A549 (cell line): ENCODE data around the gene RAD51B. TPM values are rescaled to one million over a fixed set of nuclear protein-coding genes. Genes with fewer than 3 reads are reported as not detected.

Source experiments
- ATAC-seq, 2 experiments: fragments of 200-7000 bp in 1 of 2; fragments of >200 bp in 1 of 2; cut with Nextera tagmentation in 1 of 2; cut with Tn5 transposase in 1 of 2; 3 replicates each; pipeline versions ENCODE4 v1.8.0 to v1.9.1; 2018 to 2020; ENCODE audit warnings: mild to moderate bottlenecking in 1 of 2, moderate library complexity in 1 of 2
- CTCF ChIA-PET: fragments of 300-600 bp; sonication (Branson Sonifier 250); formaldehyde crosslinking; extraction: SDS; loops from one replicate; lab custom pipeline; 2021; ENCODE audit warnings: antibody characterized with exemption, inconsistent platforms; lab: Yijun Ruan, JAX
- POLR2A ChIA-PET: fragments of 350-600 bp; formaldehyde crosslinking; extraction: SDS; loops from one replicate; lab custom pipeline; 2021; ENCODE audit warnings: antibody characterized with exemption, inconsistent platforms; lab: Yijun Ruan, JAX
- DNase-seq, 2 experiments: peaks; one replicate each; pipeline versions ENCODE4 v3.0.0 to v3.0.0-alpha.2; 2011 to 2016; ENCODE audit warnings: low read depth in 1 of 2, low spot score in 1 of 2
- FAIRE-seq: peaks from 2 replicates; lab custom pipeline; 2011; peaks lifted over from hg19 to GRCh38; lab: Jason Lieb, UNC
- H3K27ac ChIP-seq, 2 experiments: fragments of >200 bp; sonication (Bioruptor Twin); formaldehyde crosslinking; 3 replicates each; pipeline ENCODE4 v1.5.1; 2016 to 2017
- H3K4me1 ChIP-seq: fragments of >200 bp; sonication (Bioruptor Twin); formaldehyde crosslinking; 3 replicates; pipeline ENCODE4 v1.6.1; 2016
- H3K4me2 ChIP-seq: fragments of >200 bp; sonication (Bioruptor Twin); formaldehyde crosslinking; 3 replicates; pipeline ENCODE4 v1.6.1; 2016
- H3K4me3 ChIP-seq: fragments of >200 bp; sonication (Bioruptor Twin); formaldehyde crosslinking; 3 replicates; pipeline ENCODE4 v1.5.1; 2016
- H3K9me3 ChIP-seq: fragments of >200 bp; sonication (Bioruptor Twin); formaldehyde crosslinking; 3 replicates; pipeline ENCODE4 v1.6.1; 2016
- BHLHE40 ChIP-seq: IDR thresholded peaks from 2 replicates; pipeline ENCODE4 v1.6.1; 2012; ENCODE audit warnings: low read depth, low read length, inconsistent platforms
- CEBPB ChIP-seq, 2 experiments: fragments of >200 bp in 1 of 2; sonication (Bioruptor Twin) in 1 of 2; formaldehyde crosslinking in 1 of 2; IDR thresholded peaks; 2 replicates each; pipeline ENCODE4 v1.6.1; 2012 to 2016
- CHD2 ChIP-seq: fragments of 150-350 bp; IDR thresholded peaks from 2 replicates; pipeline ENCODE4 v1.6.1; 2014; ENCODE audit warnings: low read length; ENCODE audit not compliant: partially characterized antibody
- CHD4 ChIP-seq: fragments of 200-600 bp; sonication (generic); IDR thresholded peaks from 2 replicates; pipeline ENCODE4 v1.6.1; 2016; ENCODE audit warnings: antibody characterized with exemption, mild to moderate bottlenecking, borderline replicate concordance
- EHF ChIP-seq: fragments of 250-450 bp; sonication (Bioruptor Pico); IDR thresholded peaks from 2 replicates; pipeline ENCODE4 v1.5.0; 2020; ENCODE audit warnings: mild to moderate bottlenecking
- ESRRA ChIP-seq: fragments of 150-350 bp; IDR thresholded peaks from 2 replicates; pipeline ENCODE4 v1.6.1; 2014; ENCODE audit warnings: mild to moderate bottlenecking, low read length, borderline replicate concordance
- GATA3 ChIP-seq: IDR thresholded peaks from 2 replicates; pipeline ENCODE4 v1.6.1; 2012; ENCODE audit warnings: borderline replicate concordance
- HEYL ChIP-seq: fragments of 250-450 bp; sonication (Bioruptor Pico); IDR thresholded peaks from 2 replicates; pipeline ENCODE4 v1.8.0; 2021; ENCODE audit warnings: mild to moderate bottlenecking, moderate library complexity
- MAFK ChIP-seq: fragments of 450-650 bp; IDR thresholded peaks from 2 replicates; pipeline ENCODE4 v1.6.1; 2014; ENCODE audit not compliant: partially characterized antibody
- NR3C1 ChIP-seq: fragments of >200 bp; sonication (Bioruptor Twin); formaldehyde crosslinking; IDR thresholded peaks from 3 replicates; pipeline ENCODE4 v1.6.1; 2017
- PHF8 ChIP-seq: fragments of 200-600 bp; sonication (generic); IDR thresholded peaks from 2 replicates; pipeline ENCODE4 v1.6.1; 2016; ENCODE audit warnings: low read depth, mild to moderate bottlenecking, antibody characterized with exemption, moderate library complexity, borderline replicate concordance
- RCOR1 ChIP-seq: fragments of 150-350 bp; IDR thresholded peaks from 2 replicates; pipeline ENCODE4 v1.6.1; 2014; ENCODE audit warnings: antibody characterized with exemption, low read length, low read depth
- RNF2 ChIP-seq: fragments of 200-600 bp; sonication (generic); IDR thresholded peaks from 2 replicates; pipeline ENCODE4 v1.6.1; 2016; ENCODE audit warnings: low read depth, mild to moderate bottlenecking, antibody characterized with exemption, moderate library complexity, borderline replicate concordance
- SMC3 ChIP-seq: fragments of >200 bp; sonication (Bioruptor Twin); formaldehyde crosslinking; IDR thresholded peaks from 3 replicates; pipeline ENCODE4 v1.6.1; 2018; ENCODE audit warnings: inconsistent platforms
- USF2 ChIP-seq: fragments of 450-650 bp; IDR thresholded peaks from 2 replicates; pipeline ENCODE4 v1.6.1; 2014; ENCODE audit warnings: antibody characterized with exemption
- ZNF302 ChIP-seq: fragments of 250-450 bp; sonication (Bioruptor Pico); IDR thresholded peaks from 2 replicates; pipeline ENCODE4 v1.9.0; 2021; ENCODE audit warnings: inconsistent platforms, mild to moderate bottlenecking, moderate library complexity
- WGBS: methylation state at CpG from one replicate; pipeline ENCODE4 v1.1.6; 2017; ENCODE audit errors: missing lambda C conversion rate; 5-methylcytosine and 5-hydroxymethylcytosine counted together
- polyA plus RNA-seq, 4 experiments: library from polyadenylated mRNA; depleted of rRNA in 3 of 4; stranded (reverse); fragments of >200 nt; fragmentation: RNase III in 1 of 4; extraction: RNeasy Plus Mini Kit Qiagen cat#74134 plus additional on column Dnase treatment in 1 of 4; gene quantifications; 2 replicates in 3 of 4; 3 replicates in 1 of 4; pipeline ENCODE4 v1.2.3, GENCODE V29; 2011 to 2017

The RAD51B gene
- polyA plus RNA-seq, 2 of the 4 experiments (the other 2 are of a cell fraction), result 7.2 to 10.8 TPM

DNA sequence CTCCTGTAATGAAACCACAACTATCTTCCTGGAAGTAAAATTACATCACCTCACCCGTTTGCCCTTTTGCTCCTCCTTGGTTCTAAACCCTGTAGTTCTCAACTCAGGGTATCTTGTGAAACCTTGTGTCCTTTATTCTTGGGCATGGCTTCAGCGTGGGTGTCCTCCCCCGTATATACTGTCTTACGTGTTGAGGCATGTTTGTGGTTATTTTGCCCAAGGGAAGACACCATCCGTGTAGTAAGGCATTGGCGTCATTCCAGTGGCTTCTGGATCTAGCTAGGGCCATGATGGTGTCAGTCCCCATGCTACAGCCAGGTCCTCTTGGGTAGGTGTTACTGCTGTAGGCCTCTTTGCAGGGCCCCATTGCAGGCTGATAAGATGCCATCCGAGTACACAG is 857.9 kb downstream of the RAD51B start:
- H3K4me2 ChIP-seq, result no peak overlapping the region
- no peak for ATAC-seq
- peak overlapping the region in 1 of 2 experiments; percentile 94; a peak in 2 of 6 replicates for H3K27ac ChIP-seq
- peaks cover 7% of the 10 kb centered on the region; the same call in 1 of the 3 replicates for H3K9me3 ChIP-seq
- H3K4me1 ChIP-seq, result peaks cover 35% of the 10 kb centered on the region
- FAIRE-seq, result no peak
- ChIA-PET POLR2A (no interaction called here), CTCF (interaction anchor here (0.9 to 1.2 kb wide), 2 partner anchors 108 to 111 kb away, joined by 3 read pairs; no protein-coding TSS in a partner anchor)
- no peak overlapping the region for H3K4me3 ChIP-seq
- WGBS, result 87% methylated on average over 7 of the region's 7 CpGs
- TF ChIP-seq GATA3 (no peak), CEBPB (IDR thresholded peaks at IDR 0.05) (no peak), EHF (CRISPR knock-in tag) (no peak), NR3C1 (no peak), BHLHE40 (no peak)
- no peak for DNase-seq

GRCh38 chr14:68677901-68678300 is 858.3 kb downstream of the RAD51B start:
- TF ChIP-seq CHD2, result no peak
- H3K4me1 ChIP-seq, result peaks cover 35% of the 10 kb centered on the region
- ChIA-PET CTCF (interaction anchor here (1.2 kb wide), 2 partner anchors 22 to 112 kb away, joined by 3 read pairs; no protein-coding TSS in a partner anchor), POLR2A (no interaction called here)
- DNase-seq (no peak), ATAC-seq (no peak), FAIRE-seq (no peak)
- H3K9me3 ChIP-seq, result peaks cover 7% of the 10 kb centered on the region; the same call in 1 of the 3 replicates
- H3K27ac ChIP-seq, result peak overlapping the region in 1 of 2 experiments; percentile 94; a peak in 3 of 6 replicates
- H3K4me3 ChIP-seq, result no peak overlapping the region
- H3K4me2 ChIP-seq, result no peak overlapping the region
- WGBS, result 90% methylated on average over 11 of the region's 11 CpGs

- WGBS, result 92% methylated on average over 1 of the region's 1 CpG
- H3K4me1 ChIP-seq, result peaks cover 39% of the 10 kb centered on the region
- peak overlapping the region in 1 of 2 experiments; percentile 94; a peak in 3 of 6 replicates for H3K27ac ChIP-seq
- DNase-seq, result no peak
- no peak for FAIRE-seq
- ATAC-seq, result no peak
- CTCF ChIA-PET, result interaction anchor here (1.2 to 2.5 kb wide), 2 partner anchors 23 to 138 kb away, joined by 3 to 6 read pairs; no protein-coding TSS in a partner anchor
- no peak overlapping the region for H3K4me2 ChIP-seq
- peaks cover 7% of the 10 kb centered on the region; the same call in 1 of the 3 replicates for H3K9me3 ChIP-seq
- no peak for TF ChIP-seq PHF8
- POLR2A ChIA-PET, result no interaction called here
- H3K4me3 ChIP-seq, result no peak overlapping the region
Observed at GRCh38 chr14:68678471-68678870, 858.9 kb downstream of the RAD51B start.

DNA sequence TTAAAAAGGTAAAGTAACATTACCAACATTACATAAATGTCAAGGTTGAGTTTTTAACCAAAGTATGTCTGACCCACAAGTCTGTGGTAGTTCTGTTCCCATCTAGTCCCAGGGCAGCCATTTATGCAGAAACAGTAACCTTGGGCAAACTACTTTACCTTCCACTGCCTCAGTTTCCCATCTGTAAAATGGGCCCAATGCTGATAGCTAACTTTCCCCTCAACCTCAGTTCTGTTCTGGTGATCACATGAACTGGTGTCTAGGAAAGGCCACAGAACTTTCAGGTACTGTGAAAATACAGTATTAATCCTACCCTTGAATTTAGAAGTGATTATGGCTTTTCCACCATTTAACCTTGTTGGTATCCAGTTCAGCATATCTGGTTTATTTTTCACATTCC is 859.7 kb downstream of the RAD51B start:
- DNase-seq, result no peak
- peaks cover 7% of the 10 kb centered on the region; the same call in 1 of the 3 replicates for H3K9me3 ChIP-seq
- ChIA-PET POLR2A (no interaction called here), CTCF (interaction anchor here (1.2 to 2.5 kb wide), 2 partner anchors 31 to 137 kb away, joined by 3 to 6 read pairs; no protein-coding TSS in a partner anchor)
- H3K27ac ChIP-seq, result peak overlapping the region; percentile 7 to 94; a peak in 4 of 6 replicates
- no peak for ATAC-seq
- no peak for TF ChIP-seq USF2
- TF ChIP-seq HEYL (CRISPR knock-in tag), result no peak
- TF ChIP-seq RCOR1, result no peak
- TF ChIP-seq ESRRA, result no peak
- TF ChIP-seq SMC3, result no peak
- TF ChIP-seq RNF2, result no peak
- 0 out of 2 replicates have a peak, but pooled peaks have one; percentile 9 for TF ChIP-seq ZNF302 (CRISPR knock-in tag)
- H3K4me1 ChIP-seq, result peaks cover 43% of the 10 kb centered on the region
- FAIRE-seq, result no peak
- no peak overlapping the region for H3K4me3 ChIP-seq
- H3K4me2 ChIP-seq, result peak overlapping the region; percentile 25; the same call in 1 of the 3 replicates

GRCh38 chr14:68679746-68680467 is 860.3 kb downstream of the RAD51B start:
- H3K4me3 ChIP-seq, result no peak overlapping the region
- ChIA-PET POLR2A (no interaction called here), CTCF (interaction anchor here (1.2 to 2.5 kb wide), 3 partner anchors 32 to 747 kb away, joined by 3 to 6 read pairs (median 4); no protein-coding TSS in a partner anchor)
- no peak for DNase-seq
- WGBS, result 58% methylated on average over 8 of the region's 8 CpGs
- peaks cover 39% of the 10 kb centered on the region for H3K4me1 ChIP-seq
- peak overlapping the region; percentile 25; the same call in 1 of the 3 replicates for H3K4me2 ChIP-seq
- H3K27ac ChIP-seq, result peak overlapping the region; percentile 31 to 94; a peak in 4 of 6 replicates
- ATAC-seq, result no peak
- FAIRE-seq, result no peak
- H3K9me3 ChIP-seq, result peaks cover 7% of the 10 kb centered on the region; the same call in 1 of the 3 replicates
- TF ChIP-seq CHD4 (no peak), MAFK (peak; percentile 94)
